NT2/D1 (cell line): Measurements from ENCODE around the gene SLC66A2.

Experiments
- DNase-seq: peaks from one replicate; pipeline ENCODE4 v3.0.0-alpha.2; 2011; ENCODE audit warnings: low read depth, low spot score
- H3K27me3 ChIP-seq: 2 replicates; pipeline ENCODE4 v1.6.0; 2011; ENCODE audit warnings: mild to moderate bottlenecking; ENCODE audit not compliant: insufficient read length, insufficient read depth
- H3K36me3 ChIP-seq: 2 replicates; pipeline ENCODE4 v1.6.1; 2011; ENCODE audit warnings: mild to moderate bottlenecking, low read length, mixed read lengths; ENCODE audit not compliant: insufficient read depth, insufficient read length
- H3K4me1 ChIP-seq: 2 replicates; pipeline ENCODE4 v1.5.1; 2011; ENCODE audit not compliant: insufficient read depth, insufficient read length
- H3K4me3 ChIP-seq: 2 replicates; pipeline ENCODE4 v1.5.1; 2011; ENCODE audit warnings: low read depth; ENCODE audit not compliant: insufficient read length
- H3K9ac ChIP-seq: 2 replicates; pipeline ENCODE4 v1.6.0; 2011; ENCODE audit warnings: low read depth; ENCODE audit not compliant: insufficient read length
- H3K9me3 ChIP-seq: 2 replicates; pipeline ENCODE4 v1.5.1; 2011; ENCODE audit warnings: mild to moderate bottlenecking, low read length; ENCODE audit not compliant: insufficient read depth
- SUZ12 ChIP-seq: IDR thresholded peaks from 2 replicates; pipeline ENCODE4 v1.6.1; 2011; ENCODE audit not compliant: insufficient read length, insufficient read depth; ENCODE audit errors: extremely low read depth
- YY1 ChIP-seq: IDR thresholded peaks from 2 replicates; pipeline ENCODE4 v1.6.1; 2011; ENCODE audit not compliant: insufficient read length, insufficient read depth
- ZNF274 ChIP-seq: IDR thresholded peaks from 2 replicates; pipeline ENCODE4 v1.6.1; 2011; ENCODE audit warnings: mild to moderate bottlenecking, low read depth, low read length

Gene SLC66A2

GRCh38 chr18:79884963-79885728 is 66.3 kb downstream of the SLC66A2 start:
- Histone ChIP-seq H3K27me3 (no peaks in the 10 kb centered on the region), H3K36me3 (no peaks in the 10 kb centered on the region), H3K9ac (no peak overlapping the region), H3K4me3 (no peak overlapping the region), H3K9me3 (no peaks in the 10 kb centered on the region), H3K4me1 (peaks cover 4% of the 10 kb centered on the region)
- no peak for DNase-seq
- TF ChIP-seq SUZ12: no peak
- TF ChIP-seq ZNF274: no peak
- TF ChIP-seq YY1: no peak

- Histone ChIP-seq H3K27me3 (no peaks in the 10 kb centered on the region), H3K9ac (no peak overlapping the region), H3K4me3 (no peak overlapping the region), H3K36me3 (no peaks in the 10 kb centered on the region), H3K4me1 (peaks cover 4% of the 10 kb centered on the region), H3K9me3 (no peaks in the 10 kb centered on the region)
- no peak for DNase-seq
- TF ChIP-seq ZNF274: no peak
- no peak for TF ChIP-seq YY1
- no peak for TF ChIP-seq SUZ12
Observed at GRCh38 chr18:79884294-79884962, 67.0 kb downstream of the SLC66A2 start.

- Histone ChIP-seq H3K36me3 (no peaks in the 10 kb centered on the region), H3K9me3 (no peaks in the 10 kb centered on the region), H3K4me3 (no peak overlapping the region), H3K4me1 (peaks cover 4% of the 10 kb centered on the region), H3K27me3 (no peaks in the 10 kb centered on the region), H3K9ac (no peak overlapping the region)
- no peak for TF ChIP-seq SUZ12
- TF ChIP-seq ZNF274: no peak
- no peak for TF ChIP-seq YY1
- no peak for DNase-seq
Observed at GRCh38 chr18:79883461-79884293, 67.8 kb downstream of the SLC66A2 start.

GRCh38 chr18:79882522-79883241 is 68.8 kb downstream of the SLC66A2 start:
- Histone ChIP-seq H3K9me3 (no peaks in the 10 kb centered on the region), H3K4me1 (peaks cover 4% of the 10 kb centered on the region), H3K27me3 (no peaks in the 10 kb centered on the region), H3K9ac (no peak overlapping the region), H3K36me3 (no peaks in the 10 kb centered on the region), H3K4me3 (no peak overlapping the region)
- TF ChIP-seq ZNF274 (no peak), YY1 (no peak), SUZ12 (no peak)
- DNase-seq: no peak

- TF ChIP-seq SUZ12 (no peak), ZNF274 (no peak), YY1 (no peak)
- Histone ChIP-seq H3K9ac (no peak overlapping the region), H3K9me3 (no peaks in the 10 kb centered on the region), H3K4me1 (peaks cover 6% of the 10 kb centered on the region), H3K27me3 (no peaks in the 10 kb centered on the region), H3K36me3 (no peaks in the 10 kb centered on the region), H3K4me3 (no peak overlapping the region)
- DNase-seq: no peak
Observed at GRCh38 chr18:79881695-79882094, 69.8 kb downstream of the SLC66A2 start.

- DNase-seq: no peak
- Histone ChIP-seq H3K9me3 (no peaks in the 10 kb centered on the region), H3K4me3 (no peak overlapping the region), H3K36me3 (no peaks in the 10 kb centered on the region), H3K9ac (no peak overlapping the region), H3K4me1 (peaks cover 2% of the 10 kb centered on the region), H3K27me3 (no peaks in the 10 kb centered on the region)
- TF ChIP-seq ZNF274: no peak
Observed at GRCh38 chr18:79879566-79879965, 71.9 kb downstream of the SLC66A2 start.
